GM18870 (cell line): ENCODE measurements around the gene EZH1.
A peak's percentile ranks its signal among the peaks of the same experiment; 100 is the strongest.

Experiments used
- ATAC-seq: cut with Tn5 transposase; IDR thresholded peaks from one replicate; pipeline ENCODE4 v1.9.1; 2021; ENCODE audit warnings: moderate library complexity; ENCODE audit not compliant: unreplicated experiment

Gene EZH1

DNA sequence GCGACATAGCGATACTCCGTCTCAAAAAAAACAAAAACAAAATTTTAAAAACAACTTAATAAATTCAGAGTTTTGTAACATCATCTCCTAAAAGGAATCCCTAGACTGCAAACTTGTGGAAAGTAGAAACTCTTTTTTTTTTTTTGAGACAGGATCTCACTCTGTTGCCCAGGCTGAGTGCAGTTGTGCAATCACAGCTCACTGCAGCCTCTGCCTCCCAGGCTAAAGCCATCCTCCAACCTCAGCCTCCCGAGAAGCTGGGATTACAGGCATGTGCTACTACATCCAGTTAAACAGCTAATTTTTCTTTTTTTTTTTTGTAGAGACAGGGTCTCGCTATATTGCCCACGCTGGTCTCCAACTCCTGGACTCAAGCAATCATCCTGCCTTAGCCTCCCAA, 19.7 kb downstream of the EZH1 start:
- ATAC-seq, result no peak

DNA sequence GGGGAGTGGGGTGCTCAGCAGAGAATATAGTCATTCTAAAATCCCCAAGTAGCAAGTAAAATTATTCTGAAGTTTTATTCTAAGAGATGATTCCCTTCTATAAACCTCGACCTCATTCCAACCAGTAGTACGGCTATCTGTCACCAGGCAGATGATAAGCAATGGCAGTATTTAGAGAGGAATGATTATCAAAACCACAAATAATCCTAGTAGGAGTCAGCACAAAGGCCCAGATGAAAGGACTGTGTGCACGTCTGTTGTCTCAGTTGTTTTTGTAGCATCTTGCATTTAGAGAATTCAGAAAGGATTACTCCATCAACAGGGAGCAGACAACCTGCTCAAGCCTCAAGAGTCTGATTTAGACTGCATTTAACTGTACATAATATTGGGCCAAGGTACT, 21.2 kb downstream of the EZH1 start:
- no peak for ATAC-seq

DNA sequence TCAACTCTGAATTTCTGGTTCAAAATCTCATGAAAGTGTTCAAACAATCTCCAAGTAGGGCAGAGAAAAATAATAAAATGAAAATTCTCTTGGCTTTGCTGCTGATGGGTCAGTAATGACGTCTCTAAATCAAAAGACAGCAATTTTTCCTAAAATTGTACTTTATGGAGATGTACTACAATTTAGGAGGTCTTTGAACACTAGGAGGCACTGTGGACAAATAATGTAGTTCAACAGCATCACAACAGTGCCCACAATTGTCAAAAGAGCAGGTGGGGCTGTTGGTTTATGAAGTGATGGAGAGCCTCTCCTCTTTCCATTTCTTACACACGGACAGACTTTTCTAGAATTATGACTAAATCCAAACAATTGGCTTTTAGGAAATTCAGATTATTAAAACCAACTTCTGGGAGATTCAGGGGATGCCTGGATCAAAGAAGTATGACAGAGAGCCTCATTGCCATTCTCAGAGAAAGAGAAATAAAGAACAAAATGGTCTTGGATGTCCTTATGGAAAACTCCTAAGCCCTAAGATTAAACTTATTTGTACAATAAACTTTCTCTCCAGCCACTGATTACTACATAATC, 23.8 kb downstream of the EZH1 start:
- ATAC-seq, result no peak

DNA sequence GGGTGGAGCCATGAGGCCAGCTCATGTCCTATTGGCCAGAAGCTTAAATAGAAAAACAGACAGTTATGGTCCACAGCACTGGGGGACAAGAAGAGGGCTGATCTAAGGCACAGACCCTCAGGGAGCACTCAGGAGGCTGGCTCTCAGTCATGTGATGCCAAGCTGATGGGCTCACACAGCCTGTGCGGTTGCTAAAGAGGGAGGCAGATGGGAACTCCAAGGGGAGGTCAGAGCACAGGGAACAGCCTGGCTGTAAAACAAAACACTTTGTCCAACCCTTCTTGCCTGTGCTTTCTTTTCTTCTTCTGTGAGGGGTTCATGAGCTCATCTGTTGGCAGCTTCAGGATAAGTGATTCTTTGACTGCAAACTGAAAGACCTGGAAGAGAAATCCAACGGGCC, 35.3 kb downstream of the EZH1 start:
- no peak for ATAC-seq

DNA sequence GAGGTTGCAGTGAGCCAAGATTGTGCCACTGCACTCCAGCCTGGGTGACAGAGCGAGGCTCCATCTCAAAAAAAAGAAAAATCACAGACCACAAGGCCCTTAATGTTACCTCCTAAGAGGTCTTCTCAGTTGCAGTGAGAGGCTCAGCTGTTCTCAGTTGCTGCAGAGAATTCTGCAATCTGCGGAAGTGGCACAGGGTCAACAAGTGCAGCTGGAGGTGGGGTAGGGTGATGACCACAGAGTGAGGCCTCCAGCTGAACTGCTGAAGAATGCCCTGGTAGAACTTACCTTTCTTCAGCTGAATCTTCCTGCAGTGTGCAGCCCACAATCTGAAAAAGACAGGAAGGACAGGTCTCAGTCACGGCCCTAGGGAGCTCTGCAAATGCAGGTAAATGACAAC, 36.3 kb downstream of the EZH1 start:
- no peak for ATAC-seq

DNA sequence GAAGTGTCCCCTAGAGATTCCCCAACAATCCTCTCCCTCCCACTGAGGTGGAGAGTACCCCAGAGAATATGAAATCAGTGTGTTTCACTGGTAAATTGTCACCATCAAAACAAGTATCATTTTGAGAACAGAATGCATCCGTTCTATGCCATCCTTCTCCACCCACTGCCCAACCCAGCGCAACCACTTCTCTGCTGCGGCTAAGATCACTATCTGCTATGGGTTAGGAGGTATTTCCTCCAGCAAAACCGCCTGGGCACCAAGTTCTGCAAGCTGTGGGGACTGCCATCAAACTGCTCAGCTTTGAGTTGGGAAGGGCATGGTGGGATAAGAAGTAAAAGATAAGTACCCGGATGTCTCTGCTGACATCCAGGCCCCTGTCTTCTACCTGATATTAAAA, 38.1 kb downstream of the EZH1 start:
- ATAC-seq, result no peak

DNA sequence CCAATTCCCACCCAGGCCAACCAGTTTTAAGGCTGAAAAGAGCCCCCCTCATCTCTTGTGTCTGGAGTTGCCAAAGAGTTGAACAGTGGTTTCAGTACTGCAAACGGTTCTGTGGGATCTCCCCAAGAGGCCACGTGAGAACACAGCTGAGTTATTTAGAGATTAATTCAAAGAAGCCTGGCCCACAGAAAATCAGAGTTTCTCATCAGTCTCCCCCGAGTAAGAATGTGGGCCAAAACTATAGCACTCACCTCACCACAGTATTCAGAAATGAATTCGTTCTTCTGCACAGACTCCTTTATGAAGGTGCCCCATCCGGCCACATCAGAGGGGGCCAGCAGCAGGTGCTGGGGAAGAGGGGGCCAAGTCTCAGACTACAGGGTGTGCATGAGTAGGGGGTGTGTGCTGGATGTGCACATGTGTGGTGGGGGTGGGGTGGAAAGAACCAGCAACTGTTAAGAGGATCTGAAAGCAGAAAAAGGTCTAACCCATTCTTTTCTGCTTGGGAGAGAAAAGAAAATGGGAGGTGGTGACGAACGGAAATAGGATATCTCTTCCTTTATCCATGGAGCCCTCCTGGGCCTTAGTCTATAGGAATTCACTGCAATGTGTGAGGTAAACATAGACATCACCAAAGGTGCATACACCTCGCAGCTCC, 39.9 kb downstream of the EZH1 start:
- peak; percentile 67 for ATAC-seq

DNA sequence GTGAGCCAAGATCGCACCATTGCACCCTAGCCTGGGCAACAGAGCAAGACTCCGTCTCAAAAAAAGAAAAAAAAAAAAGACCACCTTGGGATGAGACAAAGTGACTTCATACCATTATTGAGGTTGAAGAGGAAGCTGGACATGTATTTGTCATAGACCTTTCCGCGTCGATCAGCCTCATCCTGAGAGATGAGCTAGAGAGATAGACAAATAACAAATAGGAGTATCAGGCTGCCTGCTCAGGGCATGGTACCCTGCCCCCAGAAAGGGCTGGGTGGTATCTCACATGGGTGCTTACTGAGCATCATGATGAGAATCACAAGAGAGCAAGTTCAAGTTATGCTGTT, 40.4 kb downstream of the EZH1 start:
- peak; percentile 26 for ATAC-seq

DNA sequence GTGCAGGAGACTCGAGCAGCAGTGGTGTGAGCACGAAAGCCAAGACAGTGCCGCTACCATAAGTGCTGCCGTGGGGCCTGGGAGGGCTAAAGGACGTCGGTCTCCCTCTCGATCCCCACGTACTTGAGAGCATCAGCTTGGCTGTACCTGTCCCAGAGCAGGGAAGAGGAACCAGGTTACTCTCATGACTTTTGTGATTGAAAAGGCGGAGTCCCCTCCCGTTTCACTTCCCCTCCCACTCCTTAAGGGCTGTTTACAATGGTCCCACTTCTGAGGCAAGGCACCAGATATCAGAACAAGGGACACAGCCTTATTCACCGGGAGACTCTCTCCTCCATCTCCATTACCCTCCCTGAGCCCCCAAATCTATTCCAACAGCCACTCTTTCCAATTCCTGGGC, 42.4 kb downstream of the EZH1 start:
- ATAC-seq, result no peak

DNA sequence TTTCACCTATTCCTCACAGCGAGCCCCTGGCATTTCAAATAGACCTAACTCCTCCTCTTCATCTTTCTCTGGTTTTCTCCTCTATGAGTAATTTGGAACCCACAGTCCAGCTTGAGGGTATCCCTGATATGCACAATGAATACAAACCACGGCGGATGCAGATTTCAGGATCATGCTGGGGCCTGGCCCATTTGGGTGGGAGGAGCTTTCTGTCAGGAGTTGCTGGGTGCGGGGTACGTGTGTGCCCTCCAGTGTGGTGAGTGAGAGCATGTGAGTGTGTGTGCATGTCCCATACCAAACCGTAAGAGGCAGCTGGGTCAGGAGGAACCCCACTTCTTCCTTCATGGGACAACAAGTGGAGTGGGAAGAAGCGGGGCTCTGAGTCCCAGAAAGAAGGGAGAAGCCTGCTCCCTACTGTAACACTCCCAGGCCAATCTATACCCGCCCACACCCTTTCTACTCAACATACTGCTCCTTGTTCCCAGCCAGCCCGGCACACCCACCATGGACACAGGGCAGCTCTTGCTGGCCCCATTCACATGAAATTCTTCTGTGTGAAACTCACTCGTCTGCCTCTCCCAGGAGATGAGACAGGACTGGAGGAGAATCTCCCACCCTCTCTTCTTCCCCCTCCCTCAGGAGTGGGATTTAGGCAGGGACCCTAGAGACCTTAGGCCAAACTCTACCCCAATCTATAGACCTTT, 44.1 kb downstream of the EZH1 start:
- ATAC-seq, result no peak

DNA sequence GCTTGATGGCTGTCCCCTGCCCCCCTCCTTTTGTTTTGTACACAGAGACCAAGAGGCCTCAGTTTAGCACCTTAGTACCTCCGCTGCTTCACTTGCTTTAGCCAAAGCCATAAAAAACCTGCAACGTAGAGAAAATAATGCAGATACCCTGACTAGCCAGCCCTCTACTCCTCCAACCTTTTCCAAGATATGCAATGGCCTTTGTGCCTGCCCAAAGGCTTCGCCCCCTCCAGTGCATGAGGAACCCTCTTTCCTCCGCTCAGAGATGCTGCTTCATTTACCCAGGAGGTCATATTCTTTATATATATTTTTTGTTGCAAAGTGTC, 45.5 kb downstream of the EZH1 start:
- no peak for ATAC-seq

DNA sequence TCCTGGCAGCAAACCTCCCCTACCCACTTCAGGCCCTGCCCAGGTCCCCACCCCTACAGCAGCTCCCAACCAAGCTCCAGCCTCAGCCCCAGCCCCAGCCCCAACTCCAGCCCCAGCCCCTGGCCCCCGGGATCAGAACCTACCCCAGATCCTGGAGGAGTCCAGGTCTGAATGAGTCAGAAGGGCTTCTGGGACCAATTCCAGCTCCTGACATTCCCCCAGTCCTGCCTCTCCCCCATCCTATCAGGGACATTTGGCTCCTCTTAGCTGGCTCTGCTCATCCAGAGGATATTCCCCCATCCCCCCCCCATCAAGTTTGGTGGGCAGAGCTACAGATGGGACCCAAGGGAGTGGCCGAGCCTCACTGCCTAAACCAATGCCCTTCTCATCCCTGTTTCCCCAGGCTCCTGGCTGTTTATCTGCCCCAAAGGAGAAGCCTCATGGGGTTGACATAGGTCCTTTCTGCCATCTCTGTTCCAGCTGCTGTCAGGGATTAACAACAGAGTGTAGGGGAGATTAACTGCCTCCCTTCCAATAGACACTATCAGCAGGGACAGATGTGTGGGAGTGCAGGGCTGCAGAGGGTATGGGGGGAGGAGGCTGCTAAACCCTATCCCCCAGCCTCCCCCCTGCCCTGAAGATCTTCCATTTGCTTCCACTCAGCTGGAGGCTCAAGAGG, 46.0 kb downstream of the EZH1 start:
- no peak for ATAC-seq

DNA sequence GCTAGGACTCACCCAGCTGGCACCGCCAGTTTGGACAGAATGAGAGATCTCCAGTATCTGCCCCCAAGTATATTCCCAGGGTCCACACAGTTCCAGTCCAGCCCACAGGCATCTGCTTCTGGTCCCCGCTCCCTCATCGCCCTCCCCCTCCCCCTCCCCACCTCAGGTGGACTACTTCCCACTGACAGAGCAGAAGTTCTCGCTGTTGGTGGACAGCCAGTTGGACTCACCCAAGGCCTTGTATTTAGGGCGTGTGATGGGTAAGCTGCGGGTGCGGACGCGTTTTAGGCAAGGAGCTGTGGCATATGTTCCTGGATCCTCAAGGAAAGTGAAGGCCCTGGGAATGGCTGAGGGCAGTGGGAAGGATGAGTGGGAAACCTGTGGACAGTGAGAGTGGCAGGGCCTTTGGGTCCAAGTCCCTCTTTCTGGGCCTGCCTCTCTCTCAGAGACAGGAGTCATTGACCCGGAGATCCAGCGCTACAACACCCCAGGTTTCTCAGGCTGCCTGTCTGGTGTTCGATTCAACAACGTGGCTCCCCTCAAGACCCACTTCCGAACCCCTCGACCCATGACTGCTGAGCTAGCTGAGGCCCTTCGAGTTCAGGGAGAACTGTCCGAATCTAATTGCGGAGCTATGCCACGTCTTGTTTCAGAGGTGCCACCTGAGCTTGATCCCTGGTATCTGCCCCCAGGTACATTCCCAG, 47.6 kb downstream of the EZH1 start:
- ATAC-seq, result no peak

DNA sequence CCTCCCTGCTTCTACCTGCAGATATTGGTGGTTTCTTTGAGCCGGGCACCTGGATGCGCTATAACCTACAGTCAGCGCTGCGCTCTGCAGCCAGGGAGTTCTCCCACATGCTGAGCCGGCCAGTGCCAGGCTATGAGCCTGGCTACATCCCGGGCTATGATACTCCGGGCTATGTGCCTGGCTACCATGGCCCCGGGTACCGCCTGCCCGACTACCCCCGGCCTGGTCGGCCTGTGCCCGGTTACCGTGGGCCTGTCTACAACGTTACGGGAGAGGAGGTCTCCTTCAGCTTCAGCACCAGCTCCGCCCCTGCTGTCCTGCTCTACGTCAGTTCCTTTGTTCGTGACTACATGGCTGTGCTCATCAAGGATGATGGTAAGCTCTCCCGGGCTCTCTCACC, 49.3 kb downstream of the EZH1 start:
- ATAC-seq, result no peak

DNA sequence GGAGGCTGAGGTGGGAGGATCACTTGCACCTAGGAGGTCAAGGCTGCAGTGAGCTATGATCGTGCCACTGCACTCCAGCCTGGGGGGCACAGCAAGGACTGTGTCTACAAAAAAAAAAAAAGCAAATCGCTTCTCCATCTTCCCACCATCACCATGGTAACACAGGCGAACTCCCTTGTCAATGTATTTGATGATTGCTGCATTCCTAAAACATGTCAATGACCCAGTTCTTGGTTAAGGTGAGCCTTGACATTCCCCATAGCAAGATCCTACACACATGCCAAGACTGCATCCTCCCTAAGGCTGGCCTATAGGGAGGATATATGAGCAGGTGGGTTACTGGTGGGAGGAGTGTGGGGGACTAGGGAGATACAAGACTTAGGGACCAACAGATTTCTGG, 50.3 kb downstream of the EZH1 start:
- ATAC-seq, result no peak

DNA sequence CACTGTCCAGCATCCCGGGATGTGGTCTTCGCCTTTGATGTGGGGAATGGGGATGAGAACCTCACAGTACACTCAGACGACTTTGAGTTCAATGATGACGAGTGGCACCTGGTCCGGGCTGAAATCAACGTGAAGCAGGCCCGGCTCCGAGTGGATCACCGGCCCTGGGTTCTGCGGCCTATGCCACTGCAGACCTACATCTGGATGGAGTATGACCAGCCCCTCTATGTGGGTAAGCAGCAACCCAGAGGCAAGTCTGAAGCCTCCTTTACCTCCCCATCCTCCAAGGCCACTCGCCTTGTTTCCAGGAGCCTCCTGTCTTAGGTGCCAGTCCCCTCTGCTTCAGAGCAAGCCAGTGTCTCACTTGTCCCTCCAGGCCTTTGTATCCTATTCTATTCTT, 52.4 kb downstream of the EZH1 start:
- no peak for ATAC-seq

DNA sequence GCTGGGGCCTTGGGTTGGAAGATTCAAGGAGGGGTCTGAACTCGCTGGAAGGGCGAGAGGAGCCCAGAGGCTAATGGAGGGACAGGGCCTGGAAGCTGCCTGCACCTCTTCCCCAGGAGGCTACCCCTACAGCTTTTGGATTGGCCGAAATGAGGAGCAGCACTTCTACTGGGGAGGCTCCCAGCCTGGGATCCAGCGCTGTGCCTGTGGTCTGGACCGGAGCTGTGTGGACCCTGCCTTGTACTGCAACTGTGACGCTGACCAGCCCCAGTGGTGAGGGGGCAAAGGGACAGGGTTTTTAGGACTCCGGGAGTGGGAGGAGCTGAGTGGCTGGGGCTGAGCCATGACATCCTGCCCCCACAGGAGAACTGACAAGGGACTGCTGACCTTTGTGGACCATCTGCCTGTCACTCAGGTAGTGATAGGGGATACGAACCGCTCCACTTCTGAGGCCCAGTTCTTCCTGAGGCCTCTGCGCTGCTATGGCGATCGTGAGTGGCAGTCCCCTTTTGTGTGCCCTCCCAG, 53.8 kb downstream of the EZH1 start:
- no peak for ATAC-seq

DNA sequence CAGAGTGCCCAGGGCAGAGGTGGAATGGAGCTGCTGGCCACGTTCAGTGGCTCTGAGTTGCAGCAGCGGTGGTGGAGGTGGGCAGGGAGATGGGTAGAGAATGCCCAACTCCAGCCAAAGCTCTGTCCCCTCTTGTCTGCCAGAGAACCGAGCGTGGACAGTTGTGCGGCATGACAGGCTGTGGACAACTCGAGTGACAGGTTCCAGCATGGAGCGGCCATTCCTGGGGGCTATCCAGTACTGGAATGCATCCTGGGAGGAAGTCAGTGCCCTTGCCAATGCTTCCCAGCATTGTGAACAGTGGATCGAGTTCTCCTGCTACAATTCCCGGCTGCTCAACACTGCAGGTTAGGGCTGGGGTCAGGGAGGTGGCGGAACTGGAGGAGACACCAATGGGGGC, 54.2 kb downstream of the EZH1 start:
- ATAC-seq, result no peak

DNA sequence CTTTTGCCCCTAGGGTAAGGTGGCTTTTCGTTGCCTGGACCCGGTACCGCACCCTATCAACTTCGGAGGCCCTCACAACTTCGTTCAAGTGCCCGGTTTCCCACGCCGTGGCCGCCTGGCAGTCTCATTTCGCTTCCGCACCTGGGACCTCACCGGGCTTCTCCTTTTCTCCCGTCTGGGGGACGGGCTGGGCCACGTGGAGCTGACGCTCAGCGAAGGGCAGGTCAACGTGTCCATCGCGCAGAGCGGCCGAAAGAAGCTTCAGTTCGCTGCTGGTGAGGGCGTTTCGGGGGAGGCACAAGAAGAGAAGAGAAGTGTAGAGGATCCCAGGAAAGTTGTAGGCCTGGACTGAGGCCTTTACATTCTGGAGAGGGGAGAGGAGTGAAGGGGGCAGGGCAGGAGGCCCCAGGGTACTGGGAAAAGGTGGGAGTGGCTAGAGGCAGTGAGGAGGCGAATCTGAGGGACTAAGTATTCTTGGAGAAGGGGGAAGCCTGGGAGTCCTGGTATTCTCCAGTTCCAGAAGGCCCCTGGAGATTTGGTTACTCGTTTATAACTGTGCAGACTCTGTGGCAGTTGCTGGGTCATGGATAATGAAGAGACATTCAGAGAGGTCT, 57.0 kb downstream of the EZH1 start:
- no peak for ATAC-seq

DNA sequence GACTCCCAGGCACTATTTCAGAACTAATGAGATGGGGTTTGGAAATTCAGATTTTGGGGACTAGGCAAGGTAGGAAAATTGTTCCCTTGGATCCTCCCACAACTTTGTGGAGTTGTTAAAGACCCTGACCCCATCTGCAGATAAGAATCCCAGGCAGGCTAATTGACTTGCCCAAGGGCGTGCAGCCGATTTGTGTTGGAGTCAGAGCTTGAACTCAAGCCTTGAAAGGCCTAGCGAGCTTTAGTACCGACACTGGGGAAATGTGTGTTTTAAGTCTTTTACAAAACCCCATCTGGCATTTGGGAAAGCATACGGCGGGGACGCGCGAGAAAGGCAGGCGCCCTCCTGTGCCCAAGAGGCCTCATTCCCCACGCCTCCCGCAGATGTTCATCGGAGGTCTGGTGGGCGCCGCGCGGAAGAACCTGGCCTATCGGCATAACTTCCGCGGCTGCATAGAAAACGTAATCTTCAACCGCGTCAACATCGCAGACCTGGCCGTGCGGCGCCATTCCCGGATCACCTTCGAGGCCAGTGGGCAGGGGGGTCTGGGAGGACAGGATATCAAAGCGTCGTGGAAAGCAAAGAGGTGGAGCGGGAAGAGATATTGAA, 58.2 kb downstream of the EZH1 start:
- ATAC-seq, result no peak

DNA sequence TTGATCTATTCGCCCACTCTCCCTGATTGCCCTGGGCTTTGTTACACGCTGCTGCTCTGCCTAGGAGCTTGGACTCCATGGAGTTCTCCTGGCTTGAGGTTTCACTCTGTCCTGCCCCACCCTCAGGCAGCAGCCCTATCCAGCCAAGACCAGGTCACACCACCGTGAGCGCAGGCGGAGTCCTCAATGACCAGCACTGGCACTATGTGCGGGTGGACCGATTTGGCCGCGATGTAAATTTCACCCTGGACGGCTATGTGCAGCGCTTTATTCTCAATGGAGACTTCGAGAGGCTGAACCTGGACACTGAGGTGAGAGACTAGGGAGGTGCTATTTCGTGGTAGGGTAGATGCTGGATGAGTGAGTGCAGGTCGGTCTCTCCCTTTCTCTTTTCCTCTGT, 59.0 kb downstream of the EZH1 start:
- no peak for ATAC-seq
